HUDEP-2 (cell line): ENCODE data around the gene FBXW5.

Experiments
- DNase-seq, 76 experiments: peaks; one replicate each; lab custom pipeline; 2025; ENCODE audit not compliant: unreplicated experiment in 76 of 76; lab: John Stamatoyannopoulos, UW

The FBXW5 gene

DNA sequence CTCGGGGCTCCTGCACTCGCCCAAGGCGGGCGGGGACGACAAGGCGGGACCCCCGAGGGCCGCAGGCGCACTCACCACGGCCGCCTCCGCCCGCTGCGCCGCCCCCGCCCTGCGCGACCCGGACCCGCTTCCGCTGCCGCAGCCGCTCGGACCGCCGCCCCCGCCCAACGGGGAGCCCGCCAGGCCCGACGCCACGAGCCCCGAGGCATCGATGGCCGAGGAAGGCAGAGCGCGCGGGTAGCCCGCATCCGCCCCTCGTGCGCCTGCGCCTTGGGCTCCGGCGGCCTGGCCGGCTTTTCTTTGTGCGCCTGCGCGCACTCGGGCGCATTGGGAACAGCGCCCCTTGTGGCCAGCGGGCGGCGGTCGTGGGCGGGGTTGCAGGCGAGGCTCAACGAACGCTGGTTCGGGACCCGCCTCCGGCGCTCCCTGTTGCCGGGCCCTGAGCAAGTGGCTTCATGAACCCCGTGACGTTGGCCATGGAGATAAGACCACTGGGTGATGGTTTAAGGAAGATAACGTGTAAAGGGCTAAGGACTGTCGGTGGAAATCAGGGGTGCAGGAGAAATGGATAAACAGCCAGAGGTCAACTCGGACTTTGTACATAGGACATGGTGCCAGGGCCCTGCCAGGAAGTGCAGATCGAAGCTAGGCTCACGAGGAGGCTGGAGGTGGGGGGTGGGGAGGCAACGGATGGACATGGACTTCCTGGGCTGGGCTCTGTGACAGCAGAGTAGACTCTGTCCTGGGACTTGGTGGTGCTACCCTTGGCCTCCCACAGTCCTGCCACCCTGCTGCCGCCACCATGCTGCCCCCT is at the start of gene FBXW5, which contains the start of gene C8G:
TSS of gene FBXW5 (minus strand) at position 220 of the 814 bp plus-strand sequence. CDS start 655 bp downstream, outside the sequence.
TSS of gene C8G (plus strand) at position 725 of the 814 bp plus-strand sequence. CDS start at position 803, 78 bp downstream.
- peak in 74 of 76 experiments; percentile 59 to 97 (median 92) for DNase-seq

DNA sequence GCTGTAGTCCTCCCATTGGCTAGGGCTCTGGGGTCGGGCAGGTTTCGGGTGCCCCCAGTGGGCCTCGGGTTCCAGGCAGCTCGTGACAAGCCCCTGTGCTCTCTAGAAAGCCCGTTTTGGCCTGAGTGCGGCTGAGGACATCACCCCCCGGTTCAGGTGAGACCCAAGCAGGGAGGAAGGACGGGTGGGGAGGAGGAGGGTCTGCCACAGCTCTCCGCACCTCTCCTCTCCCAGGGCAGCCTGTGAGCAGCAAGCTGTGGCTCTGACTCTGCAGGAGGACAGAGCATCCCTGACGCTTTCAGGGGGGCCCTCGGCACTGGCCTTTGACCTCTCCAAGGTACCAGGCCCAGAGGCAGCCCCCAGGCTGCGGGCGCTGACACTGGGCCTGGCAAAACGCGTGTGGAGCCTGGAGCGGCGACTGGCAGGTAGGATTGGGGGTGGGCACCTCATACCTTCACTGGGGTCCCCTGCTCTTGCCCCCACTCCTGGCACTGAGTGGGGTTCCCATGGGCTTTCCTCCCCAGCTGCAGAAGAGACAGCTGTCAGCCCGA is 48.4 kb upstream of the FBXW5 start:
- DNase-seq: no peak

DNA sequence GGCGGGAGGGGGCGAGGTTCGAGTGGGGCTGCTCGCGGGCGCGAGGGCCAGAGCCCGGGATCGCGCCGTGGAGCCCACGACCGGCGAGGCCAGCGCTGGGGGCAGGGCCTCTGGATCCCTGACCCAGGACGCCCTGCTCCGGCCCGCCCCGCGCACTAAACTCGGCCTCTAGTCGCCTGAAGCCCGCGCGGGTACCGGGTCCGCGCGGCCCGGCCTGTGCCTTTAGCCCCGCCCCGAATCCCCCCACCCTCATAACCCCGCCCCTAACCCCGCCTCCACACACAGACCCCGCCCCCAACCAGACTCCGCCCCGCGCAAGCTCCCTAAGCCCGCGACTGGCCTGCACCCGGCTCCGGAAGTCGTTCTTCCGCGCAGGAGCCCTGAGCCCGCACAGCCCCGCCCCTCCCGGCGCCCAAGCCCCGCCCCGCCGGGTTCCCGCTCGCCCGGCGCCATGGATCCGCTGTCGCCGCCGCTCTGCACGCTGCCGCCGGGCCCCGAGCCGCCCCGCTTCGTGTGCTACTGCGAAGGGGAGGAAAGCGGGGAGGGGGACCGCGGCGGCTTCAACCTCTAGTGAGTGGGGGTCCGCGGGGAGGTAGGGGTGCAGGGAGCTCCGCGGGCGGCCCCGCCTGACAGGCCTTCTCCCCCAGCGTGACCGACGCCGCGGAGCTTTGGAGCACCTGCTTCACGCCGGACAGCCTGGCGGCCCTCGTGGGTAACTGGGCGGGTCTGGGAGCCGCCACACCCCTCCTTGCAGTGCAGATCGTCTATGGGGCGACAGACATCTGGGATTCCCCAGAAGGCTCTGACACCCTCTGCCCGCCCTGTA is 47.7 kb upstream of the FBXW5 start, which contains the start of gene PAXX:
TSS of gene PAXX (plus strand) at position 430 of the 826 bp plus-strand sequence. CDS start at position 452, 22 bp downstream.
- peak in 74 of 76 experiments; percentile 24 to 94 (median 82) for DNase-seq

DNA sequence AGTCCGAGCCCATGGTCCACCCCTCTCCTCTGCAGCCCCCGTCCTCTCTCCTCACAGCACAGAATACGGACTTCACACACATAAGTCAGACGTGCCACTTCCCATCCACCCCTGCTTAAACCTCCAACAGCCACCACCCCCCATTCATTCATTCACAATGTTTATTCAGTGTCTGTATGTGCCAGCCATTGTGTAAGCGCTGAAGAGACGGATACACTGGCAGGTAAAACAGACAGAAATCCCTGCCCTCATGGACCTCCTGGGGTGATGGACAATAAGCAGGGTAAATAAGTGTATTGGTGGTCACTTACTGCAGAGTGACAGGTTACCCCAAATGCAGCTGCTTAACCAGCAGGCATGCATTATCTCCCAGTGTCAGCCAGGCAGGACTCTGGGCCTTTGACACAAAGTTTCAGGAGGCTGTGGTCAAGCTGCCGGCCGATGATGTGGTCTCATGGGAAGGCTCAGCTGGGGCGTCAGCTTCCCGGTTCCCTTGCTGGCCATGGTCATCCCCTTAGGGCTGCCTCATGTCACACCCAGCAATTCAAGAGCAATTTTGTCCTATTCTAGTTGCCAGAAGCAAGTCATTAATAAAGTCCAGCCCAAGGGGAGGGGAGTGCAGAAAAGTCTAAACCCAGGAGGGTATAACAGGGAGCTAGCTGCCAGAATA is 45.8 kb upstream of the FBXW5 start:
- no peak for DNase-seq

GRCh38 chr9:136988872-136989271 is 44.3 kb upstream of the FBXW5 start:
- no peak for DNase-seq

DNA sequence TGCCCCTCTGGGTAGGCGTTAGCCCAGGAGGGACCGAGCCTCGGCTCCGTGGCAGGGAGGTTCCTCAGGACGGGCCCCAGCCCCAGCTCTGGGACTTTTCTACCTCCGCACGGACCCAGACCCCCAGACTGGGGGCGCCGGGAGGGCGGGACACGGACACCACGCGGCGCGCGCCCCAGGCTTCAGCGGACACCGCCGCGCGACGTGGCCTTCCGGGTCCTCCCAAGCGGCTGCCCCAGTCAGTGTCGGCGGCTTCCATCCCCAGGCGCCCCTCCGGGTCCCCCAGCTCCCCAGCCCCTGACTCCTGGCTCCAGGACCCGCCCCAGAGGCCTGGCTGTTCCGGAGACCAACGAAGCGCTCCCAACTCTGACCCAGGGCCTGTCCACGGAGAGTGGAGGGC is 41.3 kb upstream of the FBXW5 start:
- DNase-seq: no peak

DNA sequence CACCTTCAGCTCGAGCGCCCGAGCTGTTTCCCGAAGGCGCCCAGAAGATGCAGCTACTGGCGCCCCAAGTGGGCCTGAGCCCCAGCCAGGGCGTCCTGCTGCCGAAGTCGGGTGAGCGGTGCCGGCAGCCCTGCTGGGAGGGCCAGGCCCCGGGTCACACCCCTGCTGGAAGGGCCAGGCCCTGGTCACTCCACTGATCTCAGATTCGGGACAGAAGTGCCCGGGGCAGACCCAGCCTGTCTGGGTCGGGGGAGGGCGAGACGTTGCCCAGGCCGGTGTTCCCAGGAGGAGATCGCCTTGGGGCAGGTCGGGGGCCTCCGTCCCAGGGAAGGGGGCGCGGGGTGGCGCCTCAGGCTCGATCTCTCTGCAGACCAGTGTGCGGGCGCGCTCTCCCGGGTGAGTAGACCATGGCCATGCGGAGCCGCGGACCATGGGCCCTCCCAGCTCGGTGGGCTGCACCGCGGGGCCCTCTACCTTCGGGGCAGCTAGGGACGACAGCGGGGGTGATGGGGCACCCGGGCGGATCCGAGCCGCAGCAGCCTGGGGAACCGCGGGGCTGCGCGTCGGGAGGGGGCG is 40.6 kb upstream of the FBXW5 start:
- no peak for DNase-seq

GRCh38 chr9:136984464-136985026 is 40.0 kb upstream of the FBXW5 start:
- no peak for DNase-seq

DNA sequence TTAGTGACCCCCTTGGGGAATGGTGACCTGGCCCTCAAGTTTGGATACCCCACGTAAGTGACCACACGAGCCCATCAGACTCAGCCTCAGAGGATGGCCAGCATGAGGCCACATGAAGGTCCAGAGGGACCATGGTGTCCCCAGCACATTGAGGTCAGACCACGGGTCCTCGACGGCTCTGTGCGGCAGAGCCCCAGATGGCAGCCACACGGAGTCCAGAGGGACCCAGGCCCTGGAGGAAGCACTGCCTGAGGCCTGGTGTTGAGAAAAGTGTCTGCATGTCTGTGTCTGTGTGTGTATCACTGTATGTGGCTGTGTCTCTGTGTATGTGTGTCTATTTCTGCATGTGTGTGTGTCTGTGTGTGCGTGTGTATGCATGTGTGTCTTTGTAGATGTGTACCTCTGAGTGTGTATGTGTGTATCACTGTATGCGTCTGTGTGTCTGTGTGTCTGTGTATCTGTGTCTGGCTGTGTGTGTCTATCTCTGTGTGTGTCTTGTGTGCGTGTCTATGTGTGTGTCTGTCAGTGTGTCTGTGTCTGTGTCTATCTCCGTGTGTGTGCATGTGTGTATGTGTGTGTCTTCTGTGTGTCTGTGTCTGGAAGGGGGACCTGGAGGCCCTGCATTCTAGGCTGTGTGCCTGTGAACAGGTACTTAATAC is 39.2 kb upstream of the FBXW5 start:
- no peak for DNase-seq

DNA sequence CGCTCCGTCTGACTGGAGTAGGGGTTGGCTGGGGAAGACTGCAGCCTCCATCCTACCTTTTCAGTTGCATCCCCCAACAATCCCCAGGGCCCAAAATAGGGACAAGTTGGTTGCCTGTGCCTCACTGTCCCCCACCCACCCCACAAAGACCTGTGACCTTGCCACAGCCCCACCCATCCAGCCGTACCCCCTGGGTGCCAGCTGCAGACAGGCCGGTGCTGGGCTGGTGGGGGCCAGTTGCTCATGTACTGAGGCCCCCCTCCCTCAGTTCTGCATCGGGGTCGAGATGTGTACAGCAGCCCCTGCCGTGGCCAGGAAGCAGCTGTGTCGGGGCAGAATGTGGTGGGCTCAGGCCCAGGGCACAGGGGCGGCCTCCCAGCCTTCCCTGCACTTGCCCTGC is 38.6 kb upstream of the FBXW5 start:
- no peak for DNase-seq

DNA sequence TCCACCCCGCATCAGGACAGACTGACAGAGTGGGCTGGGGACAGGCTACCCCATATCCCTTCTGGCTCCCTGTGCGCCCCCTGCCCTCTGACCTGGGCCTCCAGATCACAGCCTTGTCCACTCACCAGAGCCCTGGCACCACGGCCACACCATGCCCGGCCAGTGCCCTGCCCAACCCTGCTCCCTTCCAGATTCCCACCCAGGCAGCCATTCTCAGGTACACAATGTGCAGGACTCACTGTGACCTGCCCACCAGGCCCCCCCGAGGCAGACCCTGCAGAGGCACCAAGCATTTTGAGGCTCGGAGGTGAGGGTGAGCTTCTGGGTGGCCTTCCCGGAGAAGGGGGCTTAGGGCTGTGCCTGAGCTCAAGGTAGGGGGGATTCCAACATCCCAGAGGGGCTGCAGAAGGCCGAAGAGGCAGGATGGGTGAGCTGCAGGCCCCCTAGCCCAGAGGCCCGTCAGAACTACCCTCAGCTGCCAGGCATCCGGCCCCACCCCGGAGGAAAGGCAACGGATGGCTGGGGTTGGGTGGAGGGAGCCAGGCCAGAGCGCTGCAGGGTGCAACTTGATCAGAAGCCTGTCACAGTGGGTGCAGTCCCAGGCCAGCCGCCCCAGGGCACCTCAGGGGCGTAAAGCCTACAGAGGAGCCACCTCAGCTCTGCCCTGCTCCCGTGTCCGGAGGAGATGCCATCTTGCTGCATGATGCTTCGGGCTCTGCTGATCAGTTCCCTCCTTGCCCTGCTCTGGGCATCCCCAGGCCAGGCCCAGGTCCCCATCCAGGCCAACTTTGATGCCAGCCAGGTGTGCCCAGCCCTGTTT is 37.9 kb upstream of the FBXW5 start, which contains the start of gene LCNL1:
TSS of gene LCNL1 (plus strand) at position 762 of the 820 bp plus-strand sequence. CDS start 594 bp downstream, outside the sequence.
- DNase-seq: no peak

DNA sequence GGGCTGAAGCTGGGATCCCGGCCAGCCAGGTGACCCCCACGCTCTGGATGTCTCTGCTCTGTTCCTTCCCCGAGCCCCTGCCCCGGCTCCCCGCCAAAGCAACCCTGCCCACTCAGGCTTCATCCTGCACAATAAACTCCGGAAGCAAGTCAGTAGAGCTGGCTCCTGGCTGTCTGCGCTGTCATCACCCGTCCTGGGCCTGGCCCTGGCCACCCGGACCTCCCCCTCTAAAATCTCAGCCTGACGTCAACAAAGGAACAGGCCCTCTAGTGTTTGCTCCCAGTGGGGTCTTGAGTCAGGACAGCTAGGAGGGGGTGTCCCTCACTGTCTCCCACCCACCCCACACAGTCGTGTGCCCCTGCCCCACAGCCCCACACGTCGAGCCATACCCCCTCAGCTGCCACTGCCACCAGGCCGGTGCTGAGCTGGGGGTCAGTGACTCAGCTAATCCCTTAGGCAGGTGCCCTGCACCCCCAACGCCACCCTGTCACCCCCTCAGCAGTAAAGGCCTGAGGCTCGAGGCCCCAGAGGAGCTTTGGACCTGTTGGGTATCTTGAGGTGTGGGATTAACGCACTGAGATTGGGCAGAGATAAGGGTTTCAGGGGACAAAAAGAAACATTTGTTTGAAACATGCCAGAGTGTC is 37.2 kb upstream of the FBXW5 start:
- no peak for DNase-seq

GRCh38 chr9:136980669-136981478 is 36.3 kb upstream of the FBXW5 start:
- DNase-seq: no peak

DNA sequence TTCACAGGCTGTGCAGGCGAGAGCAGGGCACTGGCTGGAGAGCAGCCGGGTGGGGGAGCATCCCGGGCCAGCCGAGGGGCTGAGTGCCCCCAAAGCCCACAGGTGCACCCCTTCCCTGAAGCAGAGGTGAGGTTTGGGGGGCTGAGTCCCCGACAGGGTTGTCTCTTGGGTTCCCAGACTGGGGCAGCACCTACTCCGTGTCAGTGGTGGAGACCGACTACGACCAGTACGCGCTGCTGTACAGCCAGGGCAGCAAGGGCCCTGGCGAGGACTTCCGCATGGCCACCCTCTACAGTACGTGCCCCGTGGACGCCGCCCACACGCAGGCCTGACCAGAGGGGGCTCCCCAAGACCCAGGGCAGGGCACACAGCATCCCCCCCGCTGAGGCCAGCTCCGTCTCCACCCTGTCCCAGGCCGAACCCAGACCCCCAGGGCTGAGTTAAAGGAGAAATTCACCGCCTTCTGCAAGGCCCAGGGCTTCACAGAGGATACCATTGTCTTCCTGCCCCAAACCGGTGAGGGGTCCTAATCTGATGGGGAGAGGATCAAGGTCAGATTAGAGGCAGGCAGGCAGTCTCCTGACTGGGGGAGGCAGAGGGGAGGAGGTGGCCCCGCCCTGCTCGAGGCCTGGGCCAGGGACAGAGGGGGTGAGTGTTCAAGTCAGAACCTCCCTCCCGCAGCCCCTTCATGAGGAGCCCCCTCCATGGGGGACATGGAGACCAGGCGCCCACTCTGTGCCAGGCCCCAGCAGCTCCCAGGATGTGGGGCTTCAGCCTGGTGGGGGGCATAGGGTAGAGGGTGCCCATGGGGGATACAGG is 35.4 kb upstream of the FBXW5 start:
- peak in 50 of 76 experiments; percentile 13 to 75 (median 36) for DNase-seq

GRCh38 chr9:136978865-136979544 is 34.5 kb upstream of the FBXW5 start:
- DNase-seq: no peak
